ENCODE results near the gene FOSL2.
A peak's percentile ranks its signal among the peaks of the same experiment; 100 is the strongest.

Gene FOSL2

DNA sequence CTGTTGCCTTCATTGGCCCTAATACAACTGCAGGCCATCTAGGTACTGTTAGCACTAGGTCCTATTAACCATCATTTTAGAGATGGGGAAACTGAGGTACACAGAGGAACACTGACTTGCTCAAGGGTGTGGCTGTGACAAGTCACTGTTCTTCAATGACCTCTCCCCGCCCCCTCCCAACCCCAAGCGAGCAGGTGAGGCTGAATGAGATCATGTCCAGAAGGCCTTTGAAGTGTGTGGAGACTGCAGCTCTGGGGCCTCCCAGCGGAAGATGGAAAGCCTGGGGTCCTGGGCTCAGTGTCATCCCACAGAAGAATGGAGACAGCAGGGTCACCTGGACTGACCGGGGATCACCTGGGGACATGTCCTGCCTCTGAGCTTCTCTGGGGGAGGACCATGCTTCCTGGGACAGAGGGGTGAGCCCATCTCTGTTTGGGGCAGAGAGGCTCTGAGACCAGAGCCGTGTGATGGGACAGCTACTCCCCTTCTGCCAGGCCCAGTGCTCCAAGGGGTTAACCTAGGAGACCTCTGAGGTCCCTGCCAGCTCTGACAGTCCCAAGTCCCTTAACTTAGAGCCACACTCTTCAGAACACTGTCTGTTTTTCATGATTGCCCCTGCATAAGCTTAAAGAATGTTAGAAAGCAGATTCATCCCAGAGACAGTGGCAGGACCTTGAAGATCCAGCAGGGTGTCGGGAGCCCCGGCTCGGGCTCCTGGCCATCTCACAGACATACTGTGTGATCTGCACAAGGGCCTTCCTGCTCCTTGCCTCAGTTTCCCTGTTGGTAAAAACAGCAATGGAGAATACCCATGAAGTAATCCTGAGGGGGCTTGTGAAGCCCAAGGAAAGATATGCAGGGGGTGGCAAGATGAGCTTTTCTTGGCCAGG lies 16.7 kb upstream of the FOSL2 start:
- DNase-seq, result no peak

DNA sequence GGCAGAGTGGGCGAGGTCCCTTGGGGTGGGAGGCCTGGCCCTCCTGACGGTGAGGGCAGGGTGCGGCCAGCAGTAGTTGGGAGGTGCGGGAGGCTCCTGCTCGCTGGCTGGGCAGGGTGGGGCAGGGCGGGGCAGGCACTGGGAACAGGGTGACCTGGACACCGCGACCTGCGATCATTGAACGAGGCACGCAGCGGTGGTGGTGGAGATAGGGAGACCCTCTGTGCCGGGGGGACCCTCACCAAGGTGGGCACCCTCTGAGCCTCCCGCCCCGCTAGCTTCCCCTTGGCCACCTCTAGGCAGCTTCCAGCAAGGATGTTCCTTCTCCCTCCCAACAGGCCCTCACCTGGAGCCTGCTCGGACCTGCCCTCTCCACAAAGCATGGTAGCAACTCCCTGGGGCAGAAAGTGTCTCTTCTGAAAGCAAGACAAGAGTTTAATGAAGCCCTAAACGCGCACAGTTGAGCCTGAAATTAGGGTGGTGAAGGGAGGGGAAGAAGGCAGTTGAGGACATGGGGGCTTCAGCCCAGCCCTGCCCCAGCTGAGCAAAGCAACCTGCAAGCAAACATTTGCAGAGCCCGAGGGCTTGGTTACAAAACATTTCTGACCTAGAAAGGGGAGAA lies 15.4 kb upstream of the FOSL2 start:
- no peak for DNase-seq

DNA sequence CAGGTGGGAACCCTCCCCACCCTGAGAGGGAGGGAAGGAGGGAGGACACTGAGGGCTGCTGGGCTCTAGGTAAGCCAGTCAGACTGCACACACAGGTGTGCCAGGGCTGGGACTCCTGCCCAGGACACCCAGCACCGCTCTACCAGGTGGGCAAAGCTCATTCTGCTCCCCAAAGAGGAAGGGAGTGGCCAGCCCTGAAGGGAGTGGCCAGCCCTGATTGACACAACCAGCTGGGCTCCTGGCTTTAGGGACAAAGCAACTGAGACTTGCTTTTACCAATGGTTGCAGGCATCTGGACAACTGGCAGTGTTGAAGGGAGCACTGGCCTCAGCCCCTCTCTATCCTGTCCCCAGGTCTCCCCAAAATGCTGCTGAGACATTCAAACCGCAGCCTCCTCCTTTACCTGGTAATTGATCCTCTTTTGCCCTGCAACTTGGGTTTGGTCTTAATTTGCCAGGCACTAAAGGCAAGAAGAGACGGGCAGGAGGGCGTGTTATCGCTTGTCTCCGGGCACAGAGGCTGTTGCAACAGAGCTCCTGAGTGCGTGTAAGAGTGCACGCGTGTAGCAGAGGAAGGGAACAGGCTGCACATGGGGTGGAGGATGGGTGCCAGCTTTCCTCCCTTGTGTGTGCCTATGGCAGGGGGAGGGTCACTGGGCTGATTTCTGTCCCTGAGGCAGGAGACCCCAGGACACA lies 14.5 kb upstream of the FOSL2 start:
- no peak for DNase-seq

DNA sequence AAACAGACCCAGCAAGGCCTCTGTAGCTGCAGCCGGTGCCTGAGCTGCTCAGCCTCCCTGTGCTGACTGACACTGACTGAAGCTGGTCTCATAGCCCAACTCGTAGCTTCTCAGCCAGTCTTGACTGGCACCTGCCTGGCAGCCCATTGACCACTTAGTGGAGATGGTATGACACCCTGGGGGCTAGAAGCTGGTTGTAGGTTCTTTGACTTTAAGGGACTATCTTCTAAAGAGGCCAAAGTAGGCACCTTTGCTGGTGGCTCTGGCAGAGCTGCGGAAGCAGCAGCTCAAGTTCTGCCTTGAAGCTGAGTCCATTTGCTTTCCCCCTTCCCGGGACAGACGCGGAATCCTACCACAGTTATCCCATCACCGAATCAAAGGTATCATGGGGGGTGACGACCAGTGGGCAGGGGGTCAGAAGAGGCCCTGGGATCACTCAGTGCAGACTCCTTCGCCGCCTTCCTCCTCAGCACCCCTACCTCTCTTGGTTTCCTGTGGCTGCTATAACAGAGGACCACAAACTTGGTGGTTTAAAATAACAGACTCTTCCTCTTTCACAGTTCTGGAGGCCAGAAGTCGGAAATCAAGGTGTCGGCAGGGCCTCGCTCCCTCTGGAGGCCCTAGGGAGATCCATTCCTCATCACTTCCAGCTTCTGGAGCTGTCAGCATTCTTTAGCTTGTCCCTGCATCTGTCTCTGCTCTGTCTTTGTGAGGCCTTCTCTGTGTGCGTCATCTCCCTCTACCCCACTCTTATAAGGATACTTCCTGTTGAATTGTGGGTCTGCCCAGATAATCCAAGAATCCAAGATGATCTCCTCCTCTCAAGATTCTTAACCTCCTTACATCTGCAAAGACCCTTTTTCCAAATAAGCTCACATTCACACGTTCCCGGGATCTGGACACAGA lies 13.7 kb upstream of the FOSL2 start:
- DNase-seq, result no peak

DNA sequence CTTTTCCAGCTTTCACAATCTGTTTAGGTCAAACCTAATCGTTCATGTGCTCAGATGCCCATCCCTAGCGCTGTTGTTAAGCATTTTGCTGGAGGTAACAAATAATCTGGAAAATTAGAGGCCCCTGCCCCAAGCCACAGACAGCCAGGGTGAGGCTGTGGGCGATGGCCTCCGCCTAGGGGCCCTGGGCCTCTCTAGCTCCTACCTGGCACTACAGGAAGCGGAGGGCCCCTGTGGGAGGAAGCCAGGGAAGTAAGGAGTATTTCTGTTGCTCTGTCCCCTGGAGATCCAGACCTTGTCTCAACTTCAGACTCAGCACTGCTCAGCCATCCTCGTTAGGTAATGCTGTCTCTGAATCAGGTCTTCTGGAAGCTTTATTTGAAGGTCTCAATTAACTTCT lies 12.4 kb upstream of the FOSL2 start:
- DNase-seq, result no peak

DNA sequence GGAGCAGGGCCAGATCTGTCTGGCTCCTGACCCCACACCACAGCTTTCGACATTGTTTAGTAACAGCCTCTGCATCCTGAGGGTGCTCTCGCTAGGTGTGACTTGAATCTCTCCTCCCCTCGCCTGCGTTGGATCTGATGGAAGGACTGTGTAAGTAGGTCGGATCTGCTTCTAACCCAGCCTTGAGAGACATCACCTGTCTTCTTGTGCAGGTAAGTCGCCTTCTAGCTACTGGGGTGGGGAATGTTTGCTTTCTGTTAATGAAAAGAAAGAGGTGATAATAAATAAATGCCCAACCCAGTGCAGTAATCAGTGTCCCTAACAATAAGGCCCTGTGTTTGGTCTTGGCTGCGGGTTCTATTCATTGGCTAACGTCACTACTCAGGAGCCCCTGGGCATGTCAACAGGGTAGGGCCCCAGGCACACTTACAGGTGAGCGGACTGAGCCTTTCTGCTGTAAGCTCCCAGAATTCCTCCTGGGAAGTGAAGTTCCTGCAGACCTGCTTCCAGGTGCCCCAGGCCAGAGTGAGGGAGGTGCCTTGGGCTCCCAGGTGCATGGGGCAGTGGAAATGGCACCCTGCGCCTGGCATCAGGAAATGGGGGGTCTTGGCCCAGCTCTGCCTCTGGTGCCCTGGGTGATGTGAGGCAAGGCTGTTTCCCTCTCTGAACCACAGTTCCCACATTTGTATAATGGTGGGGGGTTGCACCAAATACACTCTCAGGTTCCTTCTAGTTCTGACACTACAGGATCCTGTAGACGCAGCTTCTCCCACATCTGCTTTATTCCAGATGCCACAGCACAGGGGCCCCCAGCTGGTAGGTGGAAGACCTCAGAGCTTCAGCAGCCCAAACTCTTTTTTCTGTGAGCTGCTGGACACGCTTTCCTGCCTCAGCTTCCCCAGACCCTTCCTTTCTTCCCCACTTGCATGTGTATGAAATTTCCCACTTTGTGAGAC lies 11.2 kb upstream of the FOSL2 start:
- no peak for DNase-seq

DNA sequence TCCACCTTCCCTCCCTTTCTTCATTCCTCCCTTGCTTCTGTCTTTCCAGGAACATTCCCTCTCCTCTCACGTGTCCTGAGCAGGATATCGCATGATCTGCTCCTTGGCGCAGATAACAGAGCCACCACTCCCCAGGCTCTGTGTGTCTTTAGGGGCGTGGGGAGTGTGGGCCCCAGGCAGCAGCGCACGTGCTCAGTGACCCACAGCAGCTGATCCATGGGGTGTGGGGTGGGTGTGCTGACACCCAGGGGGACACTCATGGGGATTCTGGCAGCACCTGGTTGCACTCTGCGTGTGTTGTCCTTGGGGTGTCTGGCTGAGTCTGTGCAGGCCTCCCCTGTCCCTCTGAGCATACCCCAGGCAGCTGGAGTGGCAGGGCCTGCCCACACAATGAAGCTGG lies 9.9 kb upstream of the FOSL2 start:
- DNase-seq, result no peak

DNA sequence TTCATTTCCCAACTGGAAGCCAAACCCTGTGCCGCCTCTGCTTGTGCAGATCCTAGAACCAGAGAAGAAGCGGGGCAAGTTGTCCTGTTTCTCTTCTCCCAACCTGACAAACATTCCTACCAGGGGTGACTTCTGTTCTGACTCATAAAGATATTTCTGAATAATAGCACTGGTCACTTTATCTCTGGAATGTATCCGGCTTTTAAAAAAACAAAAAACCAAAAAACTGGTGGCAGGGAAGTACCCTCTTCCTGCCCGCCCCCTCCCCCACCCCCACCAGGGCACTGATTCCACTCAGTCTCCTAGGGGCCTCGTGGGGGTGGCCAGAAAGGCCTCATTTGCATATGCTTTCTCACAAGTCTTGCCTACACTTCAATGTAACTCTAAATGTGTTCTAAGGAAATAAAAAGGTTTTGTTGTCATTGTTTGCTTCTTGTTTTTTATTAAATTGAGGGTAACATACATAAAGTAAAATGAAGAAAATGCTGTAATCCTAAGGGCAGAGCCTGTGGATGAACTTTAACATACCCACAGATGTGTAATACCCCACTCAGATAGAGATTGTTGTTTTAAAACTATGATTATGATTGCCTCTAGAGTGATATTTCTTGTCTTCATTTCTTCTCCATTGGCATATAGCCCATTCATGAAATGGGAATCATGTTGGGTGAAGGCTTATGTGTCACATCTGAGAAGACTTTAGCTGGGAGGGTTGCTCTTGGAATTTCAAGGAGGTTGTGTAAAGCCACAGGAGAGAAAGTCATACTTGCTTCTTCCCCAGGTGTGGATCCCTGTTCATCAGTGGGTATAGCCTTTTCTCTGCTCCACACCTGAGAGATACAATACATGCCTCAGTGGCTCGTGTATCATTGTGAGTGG lies 5.3 kb upstream of the FOSL2 start:
- no peak for DNase-seq

DNA sequence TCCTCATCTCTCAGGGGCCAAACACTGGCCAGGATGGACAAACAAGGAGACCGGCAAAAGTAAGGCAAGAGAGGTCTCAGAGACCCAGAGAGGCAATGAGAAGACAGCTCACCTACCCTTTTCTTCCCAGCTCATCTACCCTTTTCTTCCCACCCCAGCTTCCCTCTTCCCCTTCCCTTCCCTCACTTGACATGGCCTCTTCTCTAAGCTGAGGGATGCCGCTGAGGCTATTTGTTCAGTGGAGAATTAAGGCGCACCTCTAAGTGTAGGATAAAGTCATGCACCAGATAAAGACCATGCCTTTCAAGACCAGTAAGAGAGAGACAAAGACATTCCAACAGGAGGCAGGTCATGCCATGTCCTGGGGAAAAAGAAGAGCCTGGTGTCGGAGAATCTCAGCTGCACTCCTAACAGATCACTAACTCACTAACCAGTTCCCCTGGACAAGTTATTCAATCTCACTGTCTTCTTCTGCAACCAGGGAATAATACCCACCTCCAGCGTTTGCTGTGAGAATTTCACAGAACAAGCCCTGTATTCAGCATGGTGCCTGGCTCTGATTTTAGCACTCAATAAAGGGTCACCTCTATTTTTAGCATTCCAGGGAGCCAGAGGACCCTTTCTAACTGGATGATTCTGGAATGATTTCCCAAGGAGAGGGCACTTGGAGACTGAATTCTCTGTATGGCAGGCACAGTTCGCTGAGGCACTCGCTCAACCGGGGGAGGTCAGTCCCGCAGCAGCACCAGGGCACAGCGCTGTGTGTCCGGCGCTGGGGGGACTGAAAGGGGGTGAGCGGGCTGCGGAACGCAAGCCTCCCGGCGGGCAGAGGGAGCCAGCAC lies 3.0 kb upstream of the FOSL2 start:
- DNase-seq, result no peak

DNA sequence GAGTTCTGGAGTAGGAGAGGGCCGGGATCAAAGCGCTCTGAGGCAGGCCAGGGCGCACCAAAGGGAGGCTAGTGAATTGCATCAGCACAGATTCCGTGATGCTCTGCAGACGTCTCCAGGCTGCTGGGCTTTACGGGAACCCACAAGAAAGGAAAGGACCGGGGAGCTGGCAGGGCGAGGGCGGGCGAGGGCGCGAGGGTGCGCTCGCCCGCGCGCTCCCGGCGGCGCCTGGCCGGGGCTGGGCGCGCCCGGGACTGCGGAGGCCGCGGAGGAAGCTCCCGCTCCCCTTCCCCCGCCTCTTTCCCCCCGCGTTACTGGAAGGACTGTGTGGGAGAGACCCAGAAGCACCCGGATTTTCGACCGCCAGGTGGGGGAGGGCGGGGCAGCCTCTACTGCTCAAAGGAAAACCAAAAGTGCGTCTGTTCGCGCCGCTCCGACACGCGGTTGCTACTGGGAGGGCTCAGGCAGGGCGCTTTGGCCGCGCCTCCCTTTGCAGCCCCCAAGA lies 2.4 kb upstream of the FOSL2 start:
- DNase-seq, result peak; percentile 97

DNA sequence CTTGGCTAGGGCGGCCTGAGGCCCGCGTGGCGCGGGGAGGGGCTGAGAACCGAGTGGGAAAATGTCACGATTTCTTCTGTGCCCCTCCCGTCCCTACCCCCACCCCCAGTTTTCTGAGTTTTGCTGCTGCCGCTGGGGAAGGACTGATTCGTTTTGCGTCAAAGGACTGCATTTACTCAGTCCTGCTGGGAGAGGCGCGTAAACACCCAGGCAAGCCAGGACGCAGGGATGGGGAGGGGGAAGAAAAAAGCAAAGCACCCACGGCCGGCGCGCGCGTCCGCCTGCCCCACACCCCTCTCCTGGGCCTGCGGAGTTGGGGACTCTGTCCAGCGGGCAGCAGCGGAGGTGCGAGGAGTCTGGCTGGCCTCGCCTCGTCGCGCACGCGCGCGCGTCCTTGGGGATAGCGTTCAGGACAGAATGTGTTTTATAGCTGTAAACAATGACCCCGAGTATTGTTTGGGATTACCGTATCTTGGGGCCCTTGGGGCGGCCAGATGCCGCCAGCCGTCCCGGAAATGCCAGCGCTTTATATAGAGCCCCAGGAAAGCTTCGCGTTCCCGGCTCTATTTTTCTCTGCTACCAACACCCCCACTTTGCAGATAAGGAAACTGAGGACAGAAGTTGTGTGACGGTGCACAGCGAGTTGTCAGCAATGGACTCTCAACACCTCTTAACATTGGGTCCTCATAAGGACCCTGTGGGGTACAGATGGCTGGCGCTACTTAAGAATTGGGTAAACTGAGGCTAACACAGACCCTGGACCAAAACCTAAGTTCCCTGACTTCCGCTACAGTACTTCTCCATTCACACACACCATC lies 1.7 kb upstream of the FOSL2 start:
- DNase-seq, result no peak

DNA sequence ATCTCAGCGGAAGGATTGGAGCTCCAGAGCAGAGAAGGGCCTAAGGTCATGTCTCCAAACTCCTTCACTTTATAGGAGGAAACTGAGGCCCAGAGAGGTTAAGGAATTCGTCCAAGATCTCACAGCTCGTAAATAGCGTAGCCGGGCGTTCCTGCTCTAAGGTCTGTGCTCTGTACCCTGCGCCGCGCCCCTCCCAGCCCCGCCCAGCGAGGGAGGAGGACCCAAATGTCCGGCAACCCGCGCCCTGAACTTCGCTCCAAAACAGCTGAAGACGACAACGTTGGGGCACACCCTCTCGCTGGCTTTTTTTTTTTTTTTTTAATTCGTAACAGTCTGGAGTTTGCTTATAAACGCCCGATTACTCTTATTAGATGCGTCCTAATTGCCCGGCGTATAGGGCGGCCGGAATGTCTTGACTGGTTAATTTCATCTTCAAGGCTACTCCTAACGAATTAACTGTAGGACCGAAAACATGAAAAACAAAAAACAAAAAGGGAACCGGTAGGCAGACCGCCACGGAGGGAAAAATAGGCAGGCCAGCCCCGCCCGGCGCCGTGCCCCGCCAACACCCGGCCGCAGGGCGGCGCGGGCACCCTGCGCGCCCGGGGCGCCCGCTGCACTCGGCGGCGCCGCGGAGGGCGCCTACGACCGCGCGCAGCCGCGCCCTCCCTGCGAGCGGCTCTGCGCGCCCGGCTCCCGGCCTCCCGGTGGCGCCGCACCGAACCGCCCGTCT lies 928 bp upstream of the FOSL2 start:
- DNase-seq, result peak; percentile 88

DNA sequence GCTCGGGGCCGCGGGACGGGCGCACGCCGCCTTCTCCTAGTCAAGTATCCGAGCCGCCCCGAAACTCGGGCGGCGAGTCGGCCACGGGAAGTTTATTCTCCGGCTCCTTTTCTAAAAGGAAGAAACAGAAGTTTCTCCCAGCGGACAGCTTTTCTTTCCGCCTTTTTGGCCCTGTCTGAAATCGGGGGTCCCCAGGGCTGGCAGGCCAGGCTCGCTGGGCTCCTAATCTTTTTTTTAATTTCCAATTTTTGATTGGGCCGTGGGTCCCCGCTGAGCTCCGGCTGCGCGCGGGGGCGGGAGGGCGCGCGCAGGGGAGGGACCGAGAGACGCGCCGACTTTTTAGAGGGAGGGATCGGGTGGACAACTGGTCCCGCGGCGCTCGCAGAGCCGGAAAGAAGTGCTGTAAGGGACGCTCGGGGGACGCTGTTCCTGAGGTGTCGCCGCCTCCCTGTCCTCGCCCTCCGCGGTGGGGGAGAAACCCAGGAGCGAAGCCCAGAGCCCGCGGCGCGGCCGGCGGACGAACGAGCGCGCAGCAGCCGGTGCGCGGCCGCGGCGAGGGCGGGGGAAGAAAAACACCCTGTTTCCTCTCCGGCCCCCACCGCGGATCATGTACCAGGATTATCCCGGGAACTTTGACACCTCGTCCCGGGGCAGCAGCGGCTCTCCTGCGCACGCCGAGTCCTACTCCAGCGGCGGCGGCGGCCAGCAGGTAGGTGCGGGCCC lies 617 bp downstream of the FOSL2 start:
- DNase-seq, result peak; percentile 68

DNA sequence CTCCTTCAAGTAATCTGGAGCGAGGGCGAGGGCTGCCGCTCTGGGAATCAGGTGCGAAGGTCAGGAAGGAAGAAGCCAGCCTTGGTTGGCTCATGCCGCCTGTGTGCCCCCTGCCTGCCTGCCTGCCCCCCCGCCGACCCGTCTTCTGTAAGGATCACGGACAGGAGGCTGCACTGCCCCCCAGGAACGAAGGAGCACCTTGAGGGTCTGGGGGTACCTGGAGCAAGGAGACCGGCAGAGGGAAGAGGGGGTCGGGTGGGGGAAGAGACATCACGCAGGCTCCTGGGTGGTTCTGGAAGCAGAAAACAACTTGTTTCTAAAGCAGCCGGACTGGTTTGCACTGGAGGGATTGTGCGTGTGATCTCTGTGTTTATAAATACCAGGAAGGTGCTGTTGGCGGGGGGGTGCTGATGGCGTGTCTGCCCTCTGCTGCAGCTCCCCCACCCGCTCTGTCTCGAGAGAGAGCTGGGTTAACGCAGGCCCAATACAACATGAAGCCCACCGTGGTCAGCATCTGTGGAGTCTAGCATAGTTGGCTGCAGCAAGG lies 1.7 kb downstream of the FOSL2 start:
- DNase-seq, result no peak

DNA sequence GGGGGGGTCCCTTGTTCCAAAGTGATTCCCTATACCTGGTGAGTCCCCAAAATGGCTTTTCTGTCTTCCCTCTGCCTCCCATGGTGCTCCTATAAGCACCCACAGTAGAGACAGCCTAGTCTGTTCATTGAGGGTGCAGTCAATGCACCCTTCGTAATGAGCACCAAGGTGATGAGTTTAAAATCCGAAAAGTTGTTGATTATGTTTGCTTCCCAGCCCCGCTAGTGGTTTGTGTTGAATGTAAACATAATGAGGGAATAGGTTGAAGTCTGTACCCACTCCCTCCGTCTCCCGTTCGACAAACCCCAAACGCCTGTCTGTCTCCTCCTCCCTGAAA lies 2.3 kb downstream of the FOSL2 start:
- no peak for DNase-seq

DNA sequence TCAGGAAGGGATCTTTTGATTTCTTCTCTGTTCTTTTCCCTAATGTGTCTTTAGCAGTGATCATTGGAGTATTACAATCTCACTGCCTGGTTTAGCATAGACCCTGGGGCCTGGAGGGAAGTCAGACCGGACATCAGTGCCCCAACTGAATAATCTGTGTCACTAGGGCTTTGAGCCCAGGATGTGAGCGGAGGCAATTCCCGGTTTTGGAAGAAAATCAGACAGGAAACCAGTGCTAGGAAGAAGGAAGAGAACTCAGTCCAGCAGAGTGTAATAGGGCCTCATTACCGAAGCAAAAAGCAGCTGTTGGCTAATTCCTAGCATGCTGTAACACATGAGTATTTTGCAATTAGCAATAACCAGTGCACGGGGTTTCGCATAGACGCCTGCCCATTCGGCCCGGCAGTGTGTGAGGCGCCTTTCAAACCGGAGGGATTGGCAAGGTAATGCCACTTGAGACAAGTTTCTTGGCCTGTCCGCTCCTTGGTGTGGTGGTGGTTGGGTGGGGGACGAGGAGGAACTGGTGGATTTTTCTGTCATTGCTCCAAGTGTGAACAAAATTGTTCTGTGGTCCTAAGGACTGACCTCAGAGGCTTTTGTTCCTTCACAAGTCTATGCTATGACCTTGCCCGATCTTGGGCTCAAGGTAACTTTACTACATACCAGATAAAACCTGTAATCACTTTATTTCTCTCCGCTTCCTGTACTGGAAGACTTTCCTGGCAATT lies 2.8 kb downstream of the FOSL2 start:
- no peak for DNase-seq
